ENCODE results near the gene GNB3.

- TF ChIP-seq FOXJ3 (CRISPR knock-in tag; IDR thresholded peaks at IDR 0.05) (no peak), CTCF (IDR thresholded peaks at IDR 0.05) (peak; percentile 91), SIN3A (IDR thresholded peaks at IDR 0.05; ENCODE audit: borderline replicate concordance, low read depth, low read length) (0 out of 2 replicates have a peak, but pooled peaks have one; percentile 44), JUND (IDR thresholded peaks at IDR 0.05) (no peak), POLR2AphosphoS5 (IDR thresholded peaks at IDR 0.05; ENCODE audit: low read depth, low read length) (no peak; the same call in 1 of the 2 replicates)
Measured at GRCh38 chr12:6869049-6870021, 28.6 kb downstream of the GNB3 start.

All from SK-N-SH (cell line).